ENCODE data around the gene LIMS2.

Gene LIMS2

DNA sequence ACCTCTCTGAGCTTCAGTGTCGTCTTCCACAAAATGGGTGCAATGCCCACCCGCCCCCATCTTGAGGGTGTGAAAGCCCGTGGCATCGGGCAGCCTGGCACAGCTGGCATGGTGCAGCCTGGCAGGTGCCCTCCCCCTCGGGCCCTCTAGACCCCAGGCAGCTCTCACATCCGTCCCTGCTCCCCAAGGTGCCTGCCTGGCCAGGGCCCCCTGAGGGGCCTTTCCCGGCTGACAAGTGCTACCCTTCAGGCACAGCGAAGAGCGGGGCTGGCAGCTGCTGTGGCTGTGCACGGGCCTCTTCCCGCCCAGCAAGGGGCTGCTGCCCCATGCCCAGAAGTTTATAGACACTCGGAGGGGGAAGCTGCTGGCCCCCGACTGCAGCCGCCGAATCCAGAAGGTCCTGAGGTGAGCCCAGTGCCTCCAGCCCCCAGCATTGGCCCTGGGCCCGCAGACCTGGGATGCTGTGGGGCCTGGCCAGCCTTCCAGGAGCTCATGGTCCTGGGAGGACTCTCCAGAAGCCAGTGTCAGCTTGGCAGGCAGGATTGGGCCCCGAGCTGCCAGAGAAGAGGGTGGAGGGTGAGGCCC lies 43.2 kb downstream of the LIMS2 start:
- DNase-seq, result no peak

DNA sequence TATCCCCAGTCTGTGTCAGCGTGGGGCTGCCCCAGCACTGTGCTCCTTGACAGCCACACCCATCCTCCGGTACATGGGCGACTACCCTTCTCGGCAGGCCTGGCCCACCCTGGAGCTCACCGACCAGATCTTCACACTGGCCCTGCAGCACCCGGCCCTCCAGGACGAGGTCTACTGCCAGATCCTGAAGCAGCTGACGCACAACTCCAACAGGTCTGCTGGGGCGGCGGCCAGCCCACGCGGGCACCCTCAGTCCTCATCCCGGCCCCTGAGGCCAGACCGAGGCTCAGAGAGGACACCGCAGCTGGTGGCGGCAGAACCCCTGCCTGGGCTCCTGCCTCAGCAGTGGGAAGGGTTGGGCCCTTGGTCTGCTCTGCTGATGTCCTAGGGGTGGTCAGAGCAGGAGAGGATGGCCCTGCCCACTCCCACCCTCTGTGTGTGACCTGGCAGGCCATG lies 43.8 kb downstream of the LIMS2 start:
- no peak for DNase-seq

DNA sequence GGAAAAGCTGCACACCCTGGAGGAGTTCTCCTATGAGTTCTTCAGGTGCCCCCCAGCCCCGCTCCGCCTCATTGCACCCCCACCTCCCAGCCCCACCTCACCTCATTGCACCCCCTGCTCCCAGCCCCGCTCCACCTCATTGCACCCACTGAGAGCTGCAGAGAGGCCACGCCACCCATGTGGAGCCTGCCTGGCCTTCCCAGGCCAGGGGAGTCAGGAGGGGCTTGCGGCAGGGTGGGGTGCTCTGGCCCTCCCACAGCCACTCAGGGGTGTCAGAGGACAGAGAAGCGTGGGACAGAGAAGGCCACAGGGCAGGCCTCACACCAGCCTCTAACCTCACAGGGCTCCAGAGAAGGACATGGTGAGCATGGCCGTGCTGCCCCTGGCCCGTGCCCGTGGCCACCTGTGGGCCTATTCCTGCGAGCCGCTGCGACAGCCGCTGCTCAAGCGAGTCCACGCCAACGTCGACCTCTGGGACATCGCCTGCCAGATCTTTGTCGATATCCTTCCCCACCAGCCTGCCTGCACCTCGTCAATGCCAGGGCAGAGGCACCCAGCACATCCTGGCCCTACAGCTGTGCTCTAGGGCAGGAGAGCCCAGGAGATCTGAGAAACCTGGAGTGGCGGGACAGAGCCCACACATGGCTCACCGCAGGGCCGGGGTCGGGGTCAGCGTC lies 44.3 kb downstream of the LIMS2 start:
- DNase-seq, result no peak

DNA sequence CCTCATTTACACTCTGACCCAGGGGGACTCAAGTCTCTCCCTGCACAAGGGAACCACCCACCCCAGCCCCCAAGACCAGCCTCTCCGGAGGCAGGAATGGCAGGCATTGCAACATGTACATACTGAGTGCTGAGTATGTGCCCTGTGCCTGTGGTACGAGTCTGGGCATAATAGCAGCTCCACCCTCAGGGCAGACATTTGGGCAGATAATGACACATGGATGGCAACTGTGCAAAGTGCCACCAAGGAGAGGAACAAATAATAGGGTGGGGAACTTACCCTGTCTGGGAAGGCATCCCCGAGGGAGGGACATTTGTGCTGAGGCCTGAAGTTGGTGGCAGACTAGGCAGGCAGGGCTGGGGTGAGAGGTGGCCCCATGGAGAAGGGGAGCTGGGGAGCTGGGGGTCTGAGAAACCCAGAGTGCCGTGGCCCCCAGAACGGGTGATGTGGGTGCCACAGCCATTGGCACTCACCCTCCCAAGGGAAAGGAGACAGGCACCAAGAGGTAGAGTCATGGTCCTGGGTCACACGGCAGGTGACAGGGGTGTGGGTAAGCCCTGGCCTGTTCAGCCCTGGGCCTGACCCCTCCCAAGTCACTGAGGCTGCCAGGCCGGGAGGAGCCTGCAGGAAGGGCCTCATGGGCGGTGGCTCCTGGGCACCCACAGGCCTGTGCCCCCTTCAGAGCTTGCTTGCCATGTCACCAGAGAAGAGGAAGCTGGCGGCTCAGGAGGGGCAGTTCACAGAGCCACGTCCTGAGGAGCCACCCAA lies 45.0 kb downstream of the LIMS2 start:
- DNase-seq, result no peak

- DNase-seq, result no peak
These were observed 45.7 kb downstream of the LIMS2 start for GRCh38 chr2:127629637-127630036.

GRCh38 chr2:127628767-127629614 lies 46.3 kb downstream of the LIMS2 start:
- no peak for DNase-seq

- DNase-seq, result no peak
These were observed 47.4 kb downstream of the LIMS2 start for GRCh38 chr2:127627740-127628571.

DNA sequence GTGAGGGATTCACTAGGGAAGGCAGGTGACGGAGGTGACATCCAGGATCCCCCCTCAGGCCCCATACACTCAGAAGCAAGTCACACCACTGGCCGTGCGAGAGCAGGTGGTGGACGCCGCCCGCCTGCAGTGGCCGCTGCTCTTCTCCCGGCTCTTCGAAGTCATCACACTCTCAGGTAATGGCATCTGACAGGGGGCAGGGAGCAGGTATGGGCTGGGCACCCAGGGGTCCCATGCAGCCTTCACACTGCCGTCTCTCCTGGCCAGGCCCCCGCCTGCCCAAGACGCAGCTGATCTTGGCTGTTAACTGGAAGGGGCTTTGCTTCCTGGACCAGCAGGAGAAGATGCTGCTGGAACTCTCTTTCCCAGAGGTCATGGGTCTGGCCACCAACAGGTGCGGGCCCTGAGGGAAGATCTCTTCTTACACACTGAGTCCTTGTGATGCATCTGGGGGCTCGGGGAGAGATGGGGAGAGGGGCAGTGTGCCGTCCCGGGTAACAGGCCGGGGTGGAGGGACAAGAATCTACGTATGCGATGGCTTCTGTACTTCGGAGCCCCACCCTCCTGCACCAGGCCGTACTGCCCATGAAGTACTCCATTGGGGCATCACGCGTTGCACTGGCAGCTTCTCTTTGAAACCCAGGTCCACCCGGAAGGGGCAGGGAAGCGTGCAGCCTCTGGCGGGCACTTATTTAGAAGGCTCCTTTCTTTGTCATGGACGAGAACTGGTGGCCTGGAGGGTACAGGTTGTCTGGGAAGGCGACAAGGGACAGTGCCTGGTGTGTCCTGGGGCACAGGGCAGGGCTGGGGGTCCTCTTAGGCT lies 48.2 kb downstream of the LIMS2 start:
- no peak for DNase-seq

DNA sequence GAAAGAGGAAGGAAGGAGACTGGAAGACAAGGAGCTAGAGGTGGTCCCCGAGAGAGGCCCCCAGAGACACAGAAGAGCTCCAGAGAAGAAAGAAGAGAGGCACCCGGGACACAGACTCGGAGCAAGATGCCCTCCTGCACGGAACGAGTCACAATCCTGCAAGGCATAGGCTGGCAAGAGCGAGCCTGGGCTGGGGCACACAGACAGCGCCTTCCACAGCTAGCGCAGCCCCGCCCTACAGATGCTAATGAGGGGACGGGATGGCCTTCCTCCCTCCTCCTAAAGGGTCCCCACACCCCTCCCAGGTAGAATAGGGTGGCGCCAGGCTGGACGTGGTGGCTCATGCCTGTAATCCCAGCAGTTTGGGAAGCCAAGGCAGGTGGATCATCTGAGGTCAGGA lies 49.2 kb downstream of the LIMS2 start:
- no peak for DNase-seq

GRCh38 chr2:127625572-127625951 lies 49.8 kb downstream of the LIMS2 start:
- no peak for DNase-seq

GRCh38 chr2:127624756-127625571 lies 50.4 kb downstream of the LIMS2 start:
- no peak for DNase-seq

DNA sequence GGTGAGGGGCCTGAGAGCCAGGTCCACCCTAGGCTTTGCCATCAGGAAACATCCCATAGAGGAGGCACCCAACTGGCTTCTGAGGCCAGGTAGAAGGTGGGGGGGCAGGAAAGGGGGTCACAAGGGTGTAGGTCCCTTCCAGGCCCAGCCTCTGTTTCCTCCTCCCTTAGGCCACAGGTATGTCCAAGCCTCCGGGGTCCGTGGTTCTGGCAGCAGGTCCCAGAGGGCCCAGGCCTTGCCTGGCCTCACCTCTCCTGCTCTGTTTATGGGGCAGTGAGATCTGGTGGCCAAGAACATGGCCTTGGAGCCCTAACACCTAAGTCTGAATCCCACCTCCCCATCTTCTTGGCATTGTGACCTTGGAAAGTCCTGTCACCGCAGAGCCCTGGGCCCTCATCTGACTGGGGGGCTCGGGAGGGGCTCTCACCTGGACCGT lies 51.0 kb downstream of the LIMS2 start:
- no peak for DNase-seq

DNA sequence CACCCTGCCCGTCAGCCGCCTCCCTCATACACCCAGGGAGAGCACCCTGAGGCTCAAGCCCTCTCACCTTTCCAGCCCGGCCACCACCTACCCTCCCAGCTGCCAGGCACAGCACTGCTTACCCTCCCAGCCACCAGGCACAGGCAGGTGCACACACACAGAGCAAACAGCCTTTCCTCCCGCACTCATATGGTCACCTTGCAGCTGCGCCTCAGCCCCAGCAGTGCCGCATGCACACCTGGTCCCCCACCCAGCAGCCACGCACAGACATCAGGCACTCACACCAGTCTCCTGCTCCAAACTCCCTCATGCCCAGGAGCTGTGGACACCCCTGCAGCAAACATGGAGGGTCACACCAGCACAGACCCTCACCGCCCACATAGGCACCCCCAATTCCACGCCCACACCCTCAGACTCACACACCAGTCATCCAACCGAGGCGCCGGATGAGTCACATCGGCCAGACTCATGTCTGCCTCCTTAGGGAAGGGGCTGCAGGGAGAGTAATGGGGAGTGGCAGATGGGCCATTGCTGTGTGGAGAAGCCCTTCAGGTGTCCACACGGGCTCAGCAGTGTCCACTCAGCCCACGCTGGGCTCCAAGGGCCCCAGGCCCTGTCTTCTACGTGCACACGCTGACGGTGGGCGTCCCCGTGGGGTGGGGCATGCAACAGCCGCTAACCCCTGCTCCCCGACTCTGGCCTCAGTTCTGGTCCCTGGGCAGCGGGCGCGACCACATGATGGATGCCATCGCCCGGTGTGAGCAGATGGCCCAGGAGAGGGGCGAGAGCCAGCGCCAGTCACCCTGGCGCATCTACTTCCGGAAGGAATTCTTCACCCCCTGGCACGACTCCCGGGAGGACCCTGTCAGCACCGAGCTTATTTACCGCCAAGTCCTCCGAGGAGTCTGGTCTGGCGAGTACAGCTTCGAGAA lies 51.7 kb downstream of the LIMS2 start:
- DNase-seq, result no peak

DNA sequence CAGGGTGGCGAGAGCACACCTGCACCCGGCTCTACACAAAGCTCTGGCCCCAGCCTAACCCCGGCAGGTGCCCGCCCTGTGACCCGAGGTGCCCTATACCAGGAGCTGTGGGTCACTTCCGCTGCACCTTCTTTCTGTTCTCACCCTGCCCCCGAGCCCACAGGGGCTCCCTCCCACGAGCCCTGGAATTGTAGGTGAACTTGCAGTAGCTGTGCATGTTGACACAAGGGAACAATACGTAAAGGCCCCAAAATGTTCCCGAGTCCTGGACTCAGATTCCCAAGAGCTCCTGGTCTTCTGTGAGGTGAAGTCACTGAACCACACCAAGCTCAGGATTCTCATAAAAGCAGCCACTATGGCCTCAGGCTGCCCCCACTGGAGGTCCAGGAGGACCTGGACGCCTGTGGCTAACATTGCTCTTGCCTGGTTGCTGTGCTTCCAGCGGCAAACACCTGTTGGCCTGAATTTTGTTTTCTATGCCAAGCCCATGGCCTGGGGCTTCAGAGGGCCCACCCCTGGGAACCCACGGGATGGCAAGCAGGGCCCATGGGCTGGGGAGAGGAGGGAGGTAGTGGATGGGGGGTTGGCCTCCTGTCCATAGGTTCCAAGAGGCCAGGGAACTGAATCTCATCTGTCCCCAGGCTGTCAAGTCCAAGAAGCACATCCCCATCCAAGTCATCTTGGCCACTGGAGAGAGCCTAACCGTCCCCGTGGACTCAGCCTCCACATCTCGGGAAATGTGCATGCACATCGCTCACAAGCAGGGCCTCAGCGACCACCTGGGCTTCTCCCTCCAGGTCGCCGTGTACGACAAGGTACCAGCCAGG lies 52.6 kb downstream of the LIMS2 start:
- DNase-seq, result no peak

- no peak for DNase-seq
These were observed 53.3 kb downstream of the LIMS2 start for GRCh38 chr2:127621981-127622431.

GRCh38 chr2:127620866-127621265 lies 54.5 kb downstream of the LIMS2 start:
- DNase-seq, result no peak

DNA sequence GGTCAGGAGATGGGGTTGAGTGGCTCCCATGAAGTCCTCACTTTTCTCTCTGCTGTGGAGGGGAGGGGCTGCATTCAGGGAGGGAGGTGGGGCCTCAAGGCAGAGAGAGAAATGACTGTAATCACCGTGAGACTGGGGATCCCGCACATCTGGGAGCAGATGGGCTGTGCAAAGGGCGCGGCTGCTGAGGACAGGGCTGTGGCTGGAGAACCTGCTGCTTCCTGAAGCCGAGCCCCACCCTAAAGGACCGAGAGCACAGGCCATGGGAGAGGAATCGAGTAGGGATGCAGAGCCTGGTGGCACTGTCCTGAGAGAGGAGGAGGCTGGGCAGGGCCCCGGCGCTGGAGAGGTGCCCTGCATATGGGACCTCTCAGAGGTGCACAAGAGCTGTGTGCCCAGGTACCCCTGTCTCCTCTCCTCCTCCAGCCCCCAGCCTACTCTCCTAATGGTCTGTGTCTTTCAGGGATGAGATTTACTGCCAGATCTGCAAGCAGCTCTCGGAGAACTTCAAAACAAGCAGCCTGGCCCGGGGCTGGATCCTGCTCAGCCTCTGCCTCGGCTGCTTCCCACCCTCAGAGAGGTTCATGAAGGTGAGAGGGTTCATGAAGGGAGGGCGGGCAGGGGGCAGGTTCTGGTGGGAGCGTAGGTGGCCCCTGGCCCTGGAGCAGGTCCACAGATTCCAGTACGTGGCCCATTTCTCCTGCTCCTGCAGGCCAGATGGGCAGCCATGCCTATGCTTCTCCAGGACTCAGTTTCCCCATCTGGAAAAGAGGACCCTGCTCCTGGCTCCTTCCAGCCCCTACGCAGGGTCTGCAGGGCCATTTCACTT lies 55.2 kb downstream of the LIMS2 start:
- DNase-seq, result no peak

All from GOT3 (cell line).